Trophoblast cell (in vitro differentiated cells and primary cell): ENCODE results near the gene KDM2B.

Experiments used
- DNase-seq, 2 donors: peaks; one replicate each; pipeline ENCODE4 v3.0.0-alpha.2; 2016
- H2AFZ ChIP-seq: 2 replicates; pipeline ENCODE4 v1.6.1; 2013; ENCODE audit warnings: low read length, moderate library complexity, mild to moderate bottlenecking; ENCODE audit not compliant: insufficient read depth, poor library complexity
- H2AK5ac ChIP-seq: 2 replicates; pipeline ENCODE4 v1.6.1; 2013; ENCODE audit warnings: mild to moderate bottlenecking, low read length
- H2BK120ac ChIP-seq: 2 replicates; pipeline ENCODE4 v1.6.1; 2013; ENCODE audit warnings: low read length, mild to moderate bottlenecking, moderate library complexity; ENCODE audit not compliant: insufficient read depth, poor library complexity
- H2BK12ac ChIP-seq: 2 replicates; pipeline ENCODE4 v1.6.1; 2013; ENCODE audit warnings: mild to moderate bottlenecking, low read length, moderate library complexity
- H2BK5ac ChIP-seq: 2 replicates; pipeline ENCODE4 v1.6.1; 2013; ENCODE audit warnings: low read length, low read depth, moderate library complexity, mild to moderate bottlenecking; ENCODE audit not compliant: poor library complexity
- H3K14ac ChIP-seq: 2 replicates; pipeline ENCODE4 v1.6.1; 2013; ENCODE audit warnings: mild to moderate bottlenecking, low read length
- H3K18ac ChIP-seq: 2 replicates; pipeline ENCODE4 v1.6.1; 2013; ENCODE audit warnings: mild to moderate bottlenecking, low read length
- H3K23ac ChIP-seq: 2 replicates; pipeline ENCODE4 v1.6.1; 2013; ENCODE audit warnings: low read length
- H3K27ac ChIP-seq: 2 replicates; pipeline ENCODE4 v1.5.1; 2013; ENCODE audit warnings: low read depth, mild to moderate bottlenecking, inconsistent platforms, low read length, moderate library complexity
- H3K27me3 ChIP-seq: 2 replicates; pipeline ENCODE4 v1.6.1; 2013; ENCODE audit warnings: inconsistent platforms, mild to moderate bottlenecking, low read length, moderate library complexity; ENCODE audit not compliant: insufficient read depth
- H3K36me3 ChIP-seq, 2 experiments: 1 replicate in 1 of 2; 2 replicates in 1 of 2; pipeline ENCODE4 v1.6.1; 2013; ENCODE audit warnings: low read length in 2 of 2, mild to moderate bottlenecking in 2 of 2, moderate library complexity in 1 of 2; ENCODE audit not compliant: insufficient read depth in 2 of 2, control insufficient read depth in 1 of 2
- H3K4ac ChIP-seq: 2 replicates; pipeline ENCODE4 v1.6.1; 2013; ENCODE audit warnings: low read depth, mild to moderate bottlenecking, low read length, moderate library complexity
- H3K4me1 ChIP-seq, 2 experiments: 1 replicate in 1 of 2; 2 replicates in 1 of 2; pipeline ENCODE4 v1.6.1; 2013; ENCODE audit warnings: low read length in 2 of 2, mild to moderate bottlenecking in 2 of 2, moderate library complexity in 1 of 2; ENCODE audit not compliant: insufficient read depth in 2 of 2, control insufficient read depth in 1 of 2
- H3K4me2 ChIP-seq: 2 replicates; pipeline ENCODE4 v1.6.1; 2013; ENCODE audit warnings: inconsistent platforms, mild to moderate bottlenecking, low read length, moderate library complexity
- H3K4me3 ChIP-seq: 2 replicates; pipeline ENCODE4 v1.5.1; 2013; ENCODE audit warnings: mild to moderate bottlenecking, low read depth, low read length, inconsistent platforms
- H3K79me1 ChIP-seq: one replicate; pipeline ENCODE4 v1.6.1; 2013; ENCODE audit warnings: low read length
- H3K79me2 ChIP-seq: 2 replicates; pipeline ENCODE4 v1.6.1; 2013; ENCODE audit warnings: low read length, mild to moderate bottlenecking; ENCODE audit not compliant: control insufficient read depth, insufficient read depth, poor library complexity
- H3K9ac ChIP-seq: 2 replicates; pipeline ENCODE4 v1.6.1; 2013; ENCODE audit warnings: mild to moderate bottlenecking, low read length
- H3K9me3 ChIP-seq: 2 replicates; pipeline ENCODE4 v1.6.1; 2013; ENCODE audit warnings: low read depth, mild to moderate bottlenecking, control low read depth, inconsistent platforms, low read length; ENCODE audit not compliant: insufficient read depth
- H4K12ac ChIP-seq: 2 replicates; pipeline ENCODE4 v1.6.1; 2013; ENCODE audit warnings: low read depth, mild to moderate bottlenecking, low read length, moderate library complexity
- H4K8ac ChIP-seq: 2 replicates; pipeline ENCODE4 v1.6.1; 2013; ENCODE audit warnings: low read depth, mild to moderate bottlenecking, low read length, moderate library complexity
- H4K91ac ChIP-seq: one replicate; pipeline ENCODE4 v1.6.1; 2013; ENCODE audit warnings: low read depth, mild to moderate bottlenecking, low read length, moderate library complexity
- WGBS: extraction: QIAGEN DNeasy Blood & Tissue Kit; methylation state at CpG from one replicate; pipeline ENCODE4 v1.1.7; 2013; ENCODE audit warnings: missing lambda C conversion rate; ENCODE audit not compliant: insufficient read length, insufficient coverage; ENCODE audit errors: extremely low coverage; 5-methylcytosine and 5-hydroxymethylcytosine counted together

Gene KDM2B

GRCh38 chr12:121530600-121531355 is 50.0 kb downstream of the KDM2B start:
- Histone ChIP-seq H2BK12ac (no peak overlapping the region), H3K27ac (no peak overlapping the region), H3K4me2 (no peak overlapping the region), H3K23ac (no peak overlapping the region), H3K4me3 (no peak overlapping the region), H4K8ac (no peak overlapping the region), H3K14ac (no peak overlapping the region), H3K4me1 (peaks cover 5 to 9% of the 10 kb centered on the region in 2 experiments), H2AK5ac (no peak overlapping the region), H3K27me3 (no peaks in the 10 kb centered on the region), H2AFZ (no peak overlapping the region), H3K18ac (no peak overlapping the region), H3K79me1 (peaks cover 5% of the 10 kb centered on the region), H4K12ac (no peak overlapping the region), H4K91ac (no peak overlapping the region), H3K79me2 (no peaks in the 10 kb centered on the region), H3K9ac (no peak overlapping the region), H2BK5ac (no peak overlapping the region), H2BK120ac (no peak overlapping the region), H3K36me3 (peaks cover 4 to 10% of the 10 kb centered on the region in 2 experiments), H3K4ac (no peak overlapping the region), H3K9me3 (no peaks in the 10 kb centered on the region)
- WGBS: no CpG with 5 or more reads among the region's 6 CpGs
- DNase-seq: peak in 1 of 2 donors; percentile 11

GRCh38 chr12:121529184-121529583 is 51.6 kb downstream of the KDM2B start:
- H3K36me3 ChIP-seq: peaks cover 4 to 13% of the 10 kb centered on the region in 2 experiments
- no peak overlapping the region for H4K8ac ChIP-seq
- H2AFZ ChIP-seq: no peak overlapping the region
- H3K4me1 ChIP-seq: peaks cover 5 to 10% of the 10 kb centered on the region in 2 experiments
- DNase-seq: no peak
- H2BK12ac ChIP-seq: no peak overlapping the region
- H3K4ac ChIP-seq: no peak overlapping the region
- WGBS: no CpG with 5 or more reads among the region's 7 CpGs
- no peak overlapping the region for H3K23ac ChIP-seq
- H2BK5ac ChIP-seq: no peak overlapping the region
- no peaks in the 10 kb centered on the region for H3K27me3 ChIP-seq
- no peak overlapping the region for H2BK120ac ChIP-seq
- no peak overlapping the region for H3K27ac ChIP-seq
- no peak overlapping the region for H3K9ac ChIP-seq
- H3K4me2 ChIP-seq: no peak overlapping the region
- no peak overlapping the region for H4K12ac ChIP-seq
- no peak overlapping the region for H3K18ac ChIP-seq
- peaks cover 5% of the 10 kb centered on the region for H3K79me1 ChIP-seq
- H3K79me2 ChIP-seq: no peaks in the 10 kb centered on the region
- H3K4me3 ChIP-seq: no peak overlapping the region
- no peaks in the 10 kb centered on the region for H3K9me3 ChIP-seq
- H3K14ac ChIP-seq: no peak overlapping the region
- no peak overlapping the region for H4K91ac ChIP-seq
- H2AK5ac ChIP-seq: no peak overlapping the region

- Histone ChIP-seq H2AFZ (no peak overlapping the region), H3K4me2 (no peak overlapping the region), H3K36me3 (peaks cover 3 to 9% of the 10 kb centered on the region in 2 experiments), H3K27me3 (no peaks in the 10 kb centered on the region), H4K12ac (no peak overlapping the region), H2AK5ac (no peak overlapping the region), H3K4ac (no peak overlapping the region), H3K23ac (no peak overlapping the region), H2BK5ac (no peak overlapping the region), H2BK120ac (no peak overlapping the region), H4K91ac (no peak overlapping the region), H3K4me1 (peaks cover 0 to 2% of the 10 kb centered on the region in 2 experiments), H3K27ac (no peak overlapping the region), H3K4me3 (no peak overlapping the region), H3K79me1 (no peaks in the 10 kb centered on the region), H3K9ac (no peak overlapping the region), H3K79me2 (no peaks in the 10 kb centered on the region), H3K9me3 (peaks cover 4% of the 10 kb centered on the region), H4K8ac (no peak overlapping the region), H3K14ac (no peak overlapping the region), H2BK12ac (no peak overlapping the region), H3K18ac (no peak overlapping the region)
- WGBS: no CpG with 5 or more reads among the region's 8 CpGs
- peak; percentile 65 to 86 for DNase-seq
Measured at GRCh38 chr12:121525411-121525810, 55.4 kb downstream of the KDM2B start.

GRCh38 chr12:121524196-121524916 is 56.5 kb downstream of the KDM2B start:
- no peaks in the 10 kb centered on the region for H3K79me1 ChIP-seq
- no peaks in the 10 kb centered on the region for H3K79me2 ChIP-seq

More at GRCh38 chr12:121524196-121524916, 56.5 kb downstream of the KDM2B start:
- H4K91ac ChIP-seq: no peak overlapping the region
- peaks cover 0 to 2% of the 10 kb centered on the region in 2 experiments for H3K4me1 ChIP-seq
- peaks cover 4% of the 10 kb centered on the region for H3K9me3 ChIP-seq
- H2AFZ ChIP-seq: no peak overlapping the region
- H3K27me3 ChIP-seq: no peaks in the 10 kb centered on the region
- no peak overlapping the region for H2AK5ac ChIP-seq
- peaks cover 6 to 9% of the 10 kb centered on the region in 2 experiments for H3K36me3 ChIP-seq
- H3K23ac ChIP-seq: no peak overlapping the region
- H2BK5ac ChIP-seq: no peak overlapping the region
- H3K14ac ChIP-seq: no peak overlapping the region
- no peak overlapping the region for H3K18ac ChIP-seq
- no CpG with 5 or more reads among the region's 16 CpGs for WGBS
- H3K4ac ChIP-seq: no peak overlapping the region
- H2BK120ac ChIP-seq: no peak overlapping the region
- no peak for DNase-seq
- no peak overlapping the region for H3K4me3 ChIP-seq
- no peak overlapping the region for H4K12ac ChIP-seq
- no peak overlapping the region for H3K4me2 ChIP-seq
- H2BK12ac ChIP-seq: no peak overlapping the region
- H3K9ac ChIP-seq: no peak overlapping the region
- no peak overlapping the region for H3K27ac ChIP-seq
- no peak overlapping the region for H4K8ac ChIP-seq
